CD4-positive, alpha-beta T cell (primary cell): ENCODE results near the gene AZGP1. TPM values are rescaled to one million over a fixed set of nuclear protein-coding genes. Genes with fewer than 3 reads are reported as not detected.

Experiments
- ATAC-seq: fragments of 200-7000 bp; cut with Tn5 transposase; one replicate; pipeline ENCODE4 v1.10.0; 2022; ENCODE audit warnings: mild to moderate bottlenecking; ENCODE audit not compliant: poor library complexity
- CTCF ChIA-PET: fragments of 350-600 bp; sonication (Branson Sonifier 250); formaldehyde crosslinking; loops from one replicate; lab custom pipeline; 2021; ENCODE audit warnings: antibody characterized with exemption, inconsistent platforms; lab: Charles Lee
- POLR2A ChIA-PET: fragments of 350-600 bp; sonication (Branson Sonifier 250); formaldehyde crosslinking; loops from one replicate; lab custom pipeline; 2021; ENCODE audit warnings: antibody characterized with exemption, inconsistent platforms; lab: Charles Lee
- DNase-seq, 14 experiments: peaks; one replicate each; pipeline ENCODE4 v3.0.0-alpha.2; 2013 to 2020; ENCODE audit warnings: mixed read lengths in 2 of 14
- H3K27ac ChIP-seq, 2 donors: one replicate each; pipeline versions ENCODE4 v1.5.1 to v1.7.0; 2013; ENCODE audit warnings: low read length in 2 of 2, low read depth in 1 of 2, mild to moderate bottlenecking in 1 of 2
- H3K27me3 ChIP-seq, 2 experiments: 1 replicate in 1 of 2; 2 replicates in 1 of 2; pipeline versions ENCODE4 v1.6.1 to v1.7.0; 2013; ENCODE audit warnings: low read length in 2 of 2, control low read depth in 1 of 2, mild to moderate bottlenecking in 1 of 2, moderate library complexity in 1 of 2; ENCODE audit not compliant: insufficient read depth in 2 of 2, control insufficient read depth in 1 of 2
- H3K36me3 ChIP-seq: one replicate; pipeline ENCODE4 v1.6.1; 2013; ENCODE audit warnings: low read length, control low read depth; ENCODE audit not compliant: insufficient read depth
- H3K4me1 ChIP-seq: one replicate; pipeline ENCODE4 v1.6.1; 2013; ENCODE audit warnings: low read length, control low read depth; ENCODE audit not compliant: insufficient read depth
- H3K4me3 ChIP-seq: one replicate; pipeline ENCODE4 v1.5.1; 2013; ENCODE audit warnings: mild to moderate bottlenecking, low read length, moderate library complexity
- H3K9me3 ChIP-seq, 2 experiments: 1 replicate in 1 of 2; 2 replicates in 1 of 2; pipeline versions ENCODE4 v1.6.1 to v1.7.0; 2013; ENCODE audit warnings: low read length in 2 of 2, mild to moderate bottlenecking in 2 of 2, control low read depth in 1 of 2, moderate library complexity in 1 of 2; ENCODE audit not compliant: control insufficient read depth in 1 of 2, insufficient read depth in 1 of 2
- H3K27ac Mint-ChIP-seq: one replicate; pipeline ENCODE4 v1.8.0; 2020; ENCODE audit warnings: mixed read lengths
- H3K27me3 Mint-ChIP-seq: one replicate; pipeline ENCODE4 v1.8.0; 2021; ENCODE audit warnings: mixed read lengths
- H3K36me3 Mint-ChIP-seq: one replicate; pipeline ENCODE4 v1.8.0; 2021; ENCODE audit warnings: low read depth, mixed read lengths
- H3K4me1 Mint-ChIP-seq: one replicate; pipeline ENCODE4 v1.8.0; 2021; ENCODE audit warnings: low read depth, mixed read lengths
- H3K4me3 Mint-ChIP-seq: one replicate; pipeline ENCODE4 v1.8.0; 2020; ENCODE audit warnings: mild to moderate bottlenecking, mixed read lengths
- H3K9me3 Mint-ChIP-seq: one replicate; pipeline ENCODE4 v1.8.0; 2020; ENCODE audit warnings: mixed read lengths
- intact Hi-C, 2 experiments: fragments of 100-400 bp; cut with DNase I in 1 of 2; cut with micrococcal nuclease in 1 of 2; formaldehyde crosslinking; loops; one replicate each; pipeline versions ENCODE4 v1.15.1 to v1.9.0; 2023 to 2025; cut with DNase I, micrococcal nuclease
- total RNA-seq, 174 experiments: library from RNA in 2 of 174; stranded (reverse) in 2 of 174; gene quantifications; one replicate each; pipeline ENCODE4 v1.2.3 and lab custom pipeline; 2021 to 2026
- TF ChIP-seq, protein P1 (sequence below): fragments of 200-600 bp; IDR thresholded peaks from one replicate; pipeline ENCODE4 v1.8.0; 2022; ENCODE audit warnings: antibody characterized with exemption, mild to moderate bottlenecking

AZGP1 gene
- total RNA-seq, 2 experiments from 2014 or later, result not detected

DNA sequence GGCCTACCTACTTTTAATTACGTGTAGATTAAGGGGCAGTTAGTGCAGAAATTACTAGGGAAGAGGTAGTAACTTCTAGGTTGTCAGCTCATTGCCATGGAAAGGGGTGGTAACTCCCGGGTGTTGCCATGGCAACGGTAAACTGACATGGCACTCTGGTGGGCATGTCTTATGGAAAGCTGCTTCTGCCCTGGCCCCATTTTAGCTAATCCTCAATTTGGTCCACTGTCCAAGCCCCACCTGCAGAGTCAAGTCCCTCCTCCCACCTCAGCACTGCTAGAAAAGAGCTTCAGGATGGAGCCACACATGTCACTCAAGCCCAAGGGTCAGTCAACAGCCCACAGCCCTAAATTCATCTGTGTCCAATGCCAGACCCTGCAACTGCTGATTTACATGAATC is 32.1 kb upstream of the AZGP1 start:
- ChIA-PET POLR2A (no interaction called here), CTCF (no interaction called here)
- H3K27ac ChIP-seq, result no peak overlapping the region
- Mint-ChIP-seq H3K27ac (no peak overlapping the region), H3K27me3 (no peaks in the 10 kb centered on the region), H3K4me1 (no peaks in the 10 kb centered on the region), H3K36me3 (no peaks in the 10 kb centered on the region), H3K9me3 (no peaks in the 10 kb centered on the region), H3K4me3 (no peak overlapping the region)
- no peaks in the 10 kb centered on the region for H3K9me3 ChIP-seq
- ATAC-seq, result no peak
- no peaks in the 10 kb centered on the region for H3K27me3 ChIP-seq
- no peak for DNase-seq
- TF ChIP-seq, protein P1, sequence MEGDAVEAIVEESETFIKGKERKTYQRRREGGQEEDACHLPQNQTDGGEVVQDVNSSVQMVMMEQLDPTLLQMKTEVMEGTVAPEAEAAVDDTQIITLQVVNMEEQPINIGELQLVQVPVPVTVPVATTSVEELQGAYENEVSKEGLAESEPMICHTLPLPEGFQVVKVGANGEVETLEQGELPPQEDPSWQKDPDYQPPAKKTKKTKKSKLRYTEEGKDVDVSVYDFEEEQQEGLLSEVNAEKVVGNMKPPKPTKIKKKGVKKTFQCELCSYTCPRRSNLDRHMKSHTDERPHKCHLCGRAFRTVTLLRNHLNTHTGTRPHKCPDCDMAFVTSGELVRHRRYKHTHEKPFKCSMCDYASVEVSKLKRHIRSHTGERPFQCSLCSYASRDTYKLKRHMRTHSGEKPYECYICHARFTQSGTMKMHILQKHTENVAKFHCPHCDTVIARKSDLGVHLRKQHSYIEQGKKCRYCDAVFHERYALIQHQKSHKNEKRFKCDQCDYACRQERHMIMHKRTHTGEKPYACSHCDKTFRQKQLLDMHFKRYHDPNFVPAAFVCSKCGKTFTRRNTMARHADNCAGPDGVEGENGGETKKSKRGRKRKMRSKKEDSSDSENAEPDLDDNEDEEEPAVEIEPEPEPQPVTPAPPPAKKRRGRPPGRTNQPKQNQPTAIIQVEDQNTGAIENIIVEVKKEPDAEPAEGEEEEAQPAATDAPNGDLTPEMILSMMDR, result no peak
- intact Hi-C loops, result no loop called here
- no peak overlapping the region for H3K4me3 ChIP-seq
- H3K4me1 ChIP-seq, result no peaks in the 10 kb centered on the region
- H3K36me3 ChIP-seq, result no peaks in the 10 kb centered on the region

DNA sequence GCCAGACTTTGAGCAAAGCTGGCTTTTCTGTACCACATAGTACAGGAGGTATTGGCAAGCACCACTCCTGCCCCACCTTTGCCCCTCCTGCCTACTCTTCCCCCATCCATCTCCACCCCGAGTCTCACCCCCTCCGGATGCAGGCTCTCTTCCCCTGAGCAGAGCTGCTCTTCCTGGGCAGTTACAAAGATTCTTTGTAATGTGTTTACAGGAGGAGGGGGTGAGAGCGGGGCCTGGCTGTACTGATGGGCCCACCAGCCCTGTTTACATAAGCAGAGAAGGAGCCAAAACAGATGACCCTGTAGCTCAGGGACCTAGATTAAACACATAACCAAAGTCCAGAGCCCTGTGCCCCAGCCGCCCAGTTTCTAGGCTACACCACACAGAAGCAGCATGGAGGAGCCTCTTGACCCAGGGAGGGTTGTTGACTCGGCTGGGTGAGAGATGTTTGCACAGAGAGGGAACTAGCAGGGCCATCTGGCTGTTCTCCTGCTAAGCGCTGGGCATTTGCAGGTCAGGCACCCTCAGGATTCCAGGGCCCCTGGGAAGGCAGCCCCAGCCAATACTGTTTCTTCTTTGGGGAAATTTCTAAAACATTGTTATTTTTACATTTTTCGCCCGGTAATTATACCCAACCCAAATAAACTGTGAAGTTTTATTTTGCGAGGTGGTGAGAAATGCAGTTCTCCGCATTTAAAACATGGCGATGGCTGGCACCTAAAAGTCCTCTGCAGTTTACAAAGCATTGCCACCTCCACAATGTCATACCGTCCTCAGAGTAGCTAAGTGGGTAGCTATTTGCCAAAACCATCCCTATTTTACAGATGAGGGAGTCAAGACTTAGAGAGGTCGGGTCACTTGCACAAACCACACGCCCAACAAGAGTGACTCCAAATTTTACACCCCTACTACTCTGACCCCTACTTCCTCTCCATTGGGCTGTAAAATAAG is 28.2 kb upstream of the AZGP1 start:
- ChIA-PET POLR2A (interaction anchor here (2.5 kb wide), 1 partner anchor 11 kb away, joined by 8 read pairs; the partner anchor contains the start of gene ZKSCAN1), CTCF (no interaction called here)
- Histone ChIP-seq H3K9me3 (no peaks in the 10 kb centered on the region), H3K4me1 (no peaks in the 10 kb centered on the region), H3K4me3 (no peak overlapping the region), H3K27ac (no peak overlapping the region), H3K36me3 (no peaks in the 10 kb centered on the region), H3K27me3 (no peaks in the 10 kb centered on the region)
- TF ChIP-seq, protein P1, result no peak
- Mint-ChIP-seq H3K4me1 (peaks cover under 1% of the 10 kb centered on the region), H3K9me3 (no peaks in the 10 kb centered on the region), H3K27ac (no peak overlapping the region), H3K4me3 (no peak overlapping the region), H3K36me3 (no peaks in the 10 kb centered on the region), H3K27me3 (no peaks in the 10 kb centered on the region)
- intact Hi-C loops, result no loop called here
- no peak for DNase-seq
- no peak for ATAC-seq

DNA sequence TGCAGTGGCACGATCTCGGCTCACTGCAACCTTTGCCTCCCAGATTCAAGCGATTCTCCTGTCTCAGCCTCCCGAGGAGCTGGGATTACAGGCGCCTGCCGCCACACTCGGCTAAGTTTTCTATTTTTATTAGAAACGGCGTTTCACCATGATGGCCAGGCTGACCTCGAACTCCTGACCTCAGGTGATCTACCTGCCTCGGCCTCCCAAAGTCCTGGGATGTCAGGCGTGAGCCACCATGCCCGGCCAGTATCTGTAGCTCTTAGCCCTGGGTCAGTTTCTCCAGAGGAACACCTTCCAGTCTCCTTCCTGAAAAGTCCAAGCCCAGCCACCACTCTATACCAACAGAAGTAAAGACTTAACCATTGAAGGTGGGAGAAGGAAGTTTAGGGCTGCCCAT is 24.4 kb upstream of the AZGP1 start:
- Histone ChIP-seq H3K4me1 (peaks cover 17% of the 10 kb centered on the region), H3K36me3 (no peaks in the 10 kb centered on the region), H3K27ac (no peak overlapping the region), H3K4me3 (no peak overlapping the region), H3K9me3 (no peaks in the 10 kb centered on the region), H3K27me3 (no peaks in the 10 kb centered on the region)
- H3K4me3 Mint-ChIP-seq, result no peak overlapping the region
- no peaks in the 10 kb centered on the region for H3K36me3 Mint-ChIP-seq
- intact Hi-C loops, result no loop called here
- no peaks in the 10 kb centered on the region for H3K27me3 Mint-ChIP-seq
- ChIA-PET POLR2A (interaction anchor here (1.1 kb wide), 1 partner anchor 81 kb away, joined by 3 read pairs; the partner anchor contains the start of gene TRIM4), CTCF (no interaction called here)
- no peaks in the 10 kb centered on the region for H3K9me3 Mint-ChIP-seq
- ATAC-seq (no peak), DNase-seq (no peak)
- H3K27ac Mint-ChIP-seq, result no peak overlapping the region
- TF ChIP-seq, protein P1, result no peak
- peaks cover 22% of the 10 kb centered on the region for H3K4me1 Mint-ChIP-seq
